GM10248 (cell line): ENCODE results near the gene RARRES2.

Experiments
- CTCF ChIA-PET: fragments of 300-600 bp; sonication (Branson Sonifier 250); formaldehyde crosslinking; extraction: SDS; loops from one replicate; lab custom pipeline; 2021; ENCODE audit warnings: antibody characterized with exemption; lab: Yijun Ruan, JAX
- POLR2A ChIA-PET: fragments of 350-650 bp; sonication (Branson Sonifier 250); formaldehyde crosslinking; extraction: SDS; loops from one replicate; lab custom pipeline; 2020; ENCODE audit warnings: antibody characterized with exemption; lab: Yijun Ruan, JAX
- DNase-seq: peaks from one replicate; pipeline ENCODE4 v3.0.0; 2012; ENCODE audit errors: extremely low spot score
- TF ChIP-seq, protein P1 (sequence below): IDR thresholded peaks from 2 replicates; pipeline ENCODE4 v1.5.1; 2012; ENCODE audit warnings: mild to moderate bottlenecking, low read depth; ENCODE audit errors: extremely low read depth, missing control alignments, control extremely low read depth

Gene RARRES2

DNA sequence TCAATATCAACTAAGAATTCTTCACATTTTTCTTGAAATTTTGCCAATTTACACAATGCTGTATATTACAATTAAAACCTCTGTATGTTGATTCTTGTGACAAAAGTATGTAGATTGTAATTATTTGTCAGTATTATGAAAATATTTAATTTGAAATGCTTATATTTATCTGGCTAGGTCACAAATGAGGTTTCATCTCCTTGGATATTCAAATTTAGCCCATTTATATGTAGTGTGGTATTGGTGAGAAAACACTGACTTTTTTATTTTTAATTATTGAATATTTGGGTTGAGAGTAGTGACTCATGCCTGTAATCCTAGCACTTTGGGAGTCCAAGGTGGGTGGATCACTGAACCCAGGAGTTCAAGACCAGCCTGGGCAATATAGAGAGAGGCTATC is 2.9 kb upstream of the RARRES2 start:
- no peak for DNase-seq
- ChIA-PET POLR2A (no interaction called here), CTCF (interaction anchor here (1.0 to 6.1 kb wide), 2 partner anchors 12 to 23 kb away, joined by 3 to 48 read pairs; no protein-coding TSS in a partner anchor)
- TF ChIP-seq, protein P1, sequence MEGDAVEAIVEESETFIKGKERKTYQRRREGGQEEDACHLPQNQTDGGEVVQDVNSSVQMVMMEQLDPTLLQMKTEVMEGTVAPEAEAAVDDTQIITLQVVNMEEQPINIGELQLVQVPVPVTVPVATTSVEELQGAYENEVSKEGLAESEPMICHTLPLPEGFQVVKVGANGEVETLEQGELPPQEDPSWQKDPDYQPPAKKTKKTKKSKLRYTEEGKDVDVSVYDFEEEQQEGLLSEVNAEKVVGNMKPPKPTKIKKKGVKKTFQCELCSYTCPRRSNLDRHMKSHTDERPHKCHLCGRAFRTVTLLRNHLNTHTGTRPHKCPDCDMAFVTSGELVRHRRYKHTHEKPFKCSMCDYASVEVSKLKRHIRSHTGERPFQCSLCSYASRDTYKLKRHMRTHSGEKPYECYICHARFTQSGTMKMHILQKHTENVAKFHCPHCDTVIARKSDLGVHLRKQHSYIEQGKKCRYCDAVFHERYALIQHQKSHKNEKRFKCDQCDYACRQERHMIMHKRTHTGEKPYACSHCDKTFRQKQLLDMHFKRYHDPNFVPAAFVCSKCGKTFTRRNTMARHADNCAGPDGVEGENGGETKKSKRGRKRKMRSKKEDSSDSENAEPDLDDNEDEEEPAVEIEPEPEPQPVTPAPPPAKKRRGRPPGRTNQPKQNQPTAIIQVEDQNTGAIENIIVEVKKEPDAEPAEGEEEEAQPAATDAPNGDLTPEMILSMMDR, result no peak

DNA sequence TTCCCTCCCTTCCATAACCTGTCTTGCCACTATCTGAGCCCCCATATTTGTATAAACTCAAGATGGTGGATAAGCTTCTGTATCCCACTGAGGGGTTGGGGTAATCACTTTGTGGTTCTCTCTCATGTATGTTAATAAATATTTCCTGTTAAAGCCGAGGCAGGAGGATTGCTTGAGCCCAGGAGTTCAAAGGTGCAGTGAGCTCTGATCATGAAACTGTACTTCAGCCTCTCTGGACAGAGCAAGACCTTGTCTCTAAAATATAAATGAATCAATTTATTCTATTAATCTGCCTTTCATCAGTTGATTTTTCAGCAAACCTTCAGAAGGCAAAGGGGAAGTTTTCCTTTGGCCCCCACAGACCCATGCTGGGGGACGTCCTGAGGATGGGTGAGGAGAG is 1.8 kb upstream of the RARRES2 start:
- TF ChIP-seq, protein P1, result no peak
- no peak for DNase-seq
- POLR2A ChIA-PET, result no interaction called here
- CTCF ChIA-PET, result interaction anchor here (1.0 to 6.1 kb wide), 2 partner anchors 13 to 22 kb away, joined by 3 to 48 read pairs; no protein-coding TSS in a partner anchor

DNA sequence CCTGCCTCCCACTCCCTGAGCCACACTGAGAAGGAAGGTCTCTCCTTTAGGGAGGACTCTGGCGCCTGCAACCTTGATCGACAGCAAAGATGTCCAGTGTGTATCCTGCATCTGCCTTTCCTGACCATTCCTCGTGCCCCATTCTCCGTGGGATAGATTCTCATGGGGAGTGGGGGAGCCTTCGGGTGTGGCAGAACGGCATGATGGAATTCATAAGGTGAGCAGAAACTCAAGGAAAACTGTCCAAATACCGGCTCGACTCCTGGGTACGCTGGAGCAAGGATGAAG is 636 bp upstream of the RARRES2 start:
- CTCF ChIA-PET, result no interaction called here
- TF ChIP-seq, protein P1, result no peak
- DNase-seq, result no peak
- POLR2A ChIA-PET, result no interaction called here

DNA sequence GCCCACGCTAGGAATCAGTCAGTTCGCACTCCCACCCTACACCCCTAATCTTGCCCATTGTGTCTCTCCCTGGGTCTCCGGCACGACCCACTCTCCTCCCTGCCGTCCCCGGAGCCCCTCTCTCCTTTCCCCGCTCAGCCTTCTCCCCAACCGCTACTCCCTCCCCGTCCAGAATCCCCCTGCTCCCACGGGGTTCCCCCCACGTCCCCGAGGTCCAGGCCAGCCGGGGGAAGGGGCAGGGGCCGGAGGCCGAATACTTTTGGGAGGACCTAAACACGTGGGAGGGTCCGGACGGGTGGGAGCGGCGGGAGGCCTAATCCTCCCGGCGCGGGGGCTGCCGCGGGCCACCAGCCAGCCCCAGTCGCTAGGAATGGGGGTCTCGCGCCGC is 560 bp downstream of the RARRES2 start:
- CTCF ChIA-PET, result interaction anchor here (1.3 kb wide), 1 partner anchor 12 kb away, joined by 3 read pairs; no protein-coding TSS in a partner anchor
- POLR2A ChIA-PET, result interaction anchor here (1.1 kb wide), 1 partner anchor 14 kb away, joined by 4 read pairs; no protein-coding TSS in a partner anchor
- TF ChIP-seq, protein P1, result no peak
- no peak for DNase-seq

DNA sequence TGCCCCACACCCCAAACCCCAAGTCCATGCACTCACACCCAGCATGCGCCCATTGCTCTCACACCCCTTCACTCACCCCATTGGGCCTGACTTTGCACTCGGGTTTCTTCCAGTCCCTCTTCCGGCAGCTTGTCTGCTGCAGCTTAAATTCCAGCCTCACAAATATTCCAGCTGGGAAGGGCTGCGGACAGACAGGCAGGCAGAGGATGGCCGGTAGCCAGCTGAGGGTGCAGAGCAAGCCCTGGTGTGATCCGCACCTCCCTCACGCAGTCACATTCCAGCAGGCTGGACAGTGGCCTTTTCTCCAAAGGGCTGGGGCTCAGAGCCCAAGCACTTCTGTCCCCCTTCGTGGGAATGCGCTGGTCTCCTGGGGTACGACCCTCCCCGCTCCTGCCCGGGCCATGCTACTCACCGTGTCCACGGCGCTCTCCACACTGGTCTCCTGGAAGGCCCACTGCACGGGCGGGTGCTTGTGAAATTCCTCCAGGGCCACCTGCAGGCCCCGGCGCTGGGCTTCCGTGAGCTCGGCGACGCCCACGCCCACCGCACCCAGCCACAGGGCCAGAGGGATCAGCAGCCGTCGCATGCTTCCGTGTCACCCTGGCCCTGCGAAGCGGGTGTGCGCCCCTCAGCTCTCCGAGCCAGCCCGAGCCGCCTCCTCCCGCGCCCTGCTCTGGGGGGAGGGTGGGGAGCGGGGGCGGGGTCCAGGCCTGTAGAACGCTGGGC is 1.2 kb downstream of the RARRES2 start:
- ChIA-PET CTCF (interaction anchor here (1.3 kb wide), 1 partner anchor 11 kb away, joined by 3 read pairs; no protein-coding TSS in a partner anchor), POLR2A (interaction anchor here (1.1 kb wide), 1 partner anchor 14 kb away, joined by 4 read pairs; no protein-coding TSS in a partner anchor)
- TF ChIP-seq, protein P1, result no peak
- no peak for DNase-seq

DNA sequence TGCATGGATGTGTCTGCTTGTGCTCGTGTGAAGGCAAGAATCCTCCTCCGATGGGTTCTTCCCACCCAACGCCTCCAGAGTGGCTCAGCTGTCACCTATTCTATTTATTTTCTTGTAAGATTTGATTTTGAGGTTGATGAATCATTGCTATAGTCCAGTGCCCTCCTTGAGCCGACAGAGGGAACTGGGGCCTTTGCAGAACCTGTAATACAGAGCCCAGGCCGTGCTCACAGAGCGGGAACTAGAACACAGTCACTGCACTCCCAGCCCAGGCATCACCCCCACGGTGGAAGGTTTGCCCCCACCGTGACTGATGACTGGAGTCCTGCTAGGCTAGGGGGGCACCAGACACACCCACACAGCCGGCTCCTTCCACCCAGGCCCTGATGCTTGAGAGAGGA is 2.0 kb downstream of the RARRES2 start:
- no peak for DNase-seq
- TF ChIP-seq, protein P1, result no peak
- POLR2A ChIA-PET, result no interaction called here
- CTCF ChIA-PET, result interaction anchor here (1.3 kb wide), 1 partner anchor 10 kb away, joined by 3 read pairs; no protein-coding TSS in a partner anchor
